ENCODE measurements around the gene CAPRIN1. TPM values are rescaled to one million over a fixed set of nuclear protein-coding genes. Genes with fewer than 3 reads are reported as not detected.
"Not testable (repeated sequence)": the region's sequence is repeated elsewhere in the genome, so short reads cannot be mapped to it uniquely, and the experiment has no call there.

Gene CAPRIN1
- total RNA-seq, 3 donors from 2014 or later = 148 to 198 (median 167) TPM

DNA sequence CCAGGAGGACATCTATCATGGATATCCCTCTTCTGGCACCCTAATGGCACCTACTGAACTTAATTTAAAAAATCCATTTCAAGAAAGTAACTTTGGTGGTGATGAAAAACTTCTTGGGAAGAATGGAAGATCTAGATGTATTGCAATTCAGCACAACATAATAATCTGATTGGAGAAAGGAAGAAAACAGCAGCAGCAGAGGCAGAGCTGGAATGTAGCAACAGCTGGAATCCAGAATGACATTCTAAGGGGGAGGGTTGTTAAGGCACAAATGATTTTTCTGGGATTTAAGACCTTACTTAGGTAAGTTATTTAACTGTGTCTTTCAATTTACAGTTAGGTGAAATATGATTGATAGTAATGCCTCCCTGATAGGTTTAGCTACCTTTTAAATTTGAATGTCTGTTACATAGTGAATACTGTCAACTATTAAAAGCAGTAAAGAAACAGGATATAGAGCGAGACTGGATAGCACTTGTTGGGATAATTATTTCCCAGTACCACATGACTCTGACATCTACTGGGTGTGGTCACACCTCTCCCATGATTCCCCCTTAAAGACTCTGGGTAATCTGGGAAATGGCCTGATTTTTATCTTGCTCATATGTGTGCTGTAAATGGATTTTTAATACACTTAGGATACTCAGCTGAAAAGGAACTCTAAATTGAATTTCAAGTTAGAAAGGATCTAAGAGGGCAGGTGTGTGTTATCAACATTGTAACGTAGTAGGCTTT lies 11.7 kb downstream of the CAPRIN1 start:
- peaks cover 0 to 5% of the 10 kb centered on the region in 2 donors for H3K4me1 ChIP-seq
- intact Hi-C loops (cut with DNase I; ENCODE audit: low total_unique reads) = no loop called here
- no peaks in the 10 kb centered on the region for H3K36me3 ChIP-seq
- no peaks in the 10 kb centered on the region for H3K27me3 ChIP-seq
- no peaks in the 10 kb centered on the region for H3K9me3 ChIP-seq
- no peak for DNase-seq (ENCODE audit: low spot score in 2 of 2)
- no peak overlapping the region for H3K4me3 ChIP-seq
- TF ChIP-seq POLR2A (IDR thresholded peaks at IDR 0.05) (no peak), POLR2AphosphoS5 (IDR thresholded peaks at IDR 0.05) (no peak)
- TF ChIP-seq, protein P1, sequence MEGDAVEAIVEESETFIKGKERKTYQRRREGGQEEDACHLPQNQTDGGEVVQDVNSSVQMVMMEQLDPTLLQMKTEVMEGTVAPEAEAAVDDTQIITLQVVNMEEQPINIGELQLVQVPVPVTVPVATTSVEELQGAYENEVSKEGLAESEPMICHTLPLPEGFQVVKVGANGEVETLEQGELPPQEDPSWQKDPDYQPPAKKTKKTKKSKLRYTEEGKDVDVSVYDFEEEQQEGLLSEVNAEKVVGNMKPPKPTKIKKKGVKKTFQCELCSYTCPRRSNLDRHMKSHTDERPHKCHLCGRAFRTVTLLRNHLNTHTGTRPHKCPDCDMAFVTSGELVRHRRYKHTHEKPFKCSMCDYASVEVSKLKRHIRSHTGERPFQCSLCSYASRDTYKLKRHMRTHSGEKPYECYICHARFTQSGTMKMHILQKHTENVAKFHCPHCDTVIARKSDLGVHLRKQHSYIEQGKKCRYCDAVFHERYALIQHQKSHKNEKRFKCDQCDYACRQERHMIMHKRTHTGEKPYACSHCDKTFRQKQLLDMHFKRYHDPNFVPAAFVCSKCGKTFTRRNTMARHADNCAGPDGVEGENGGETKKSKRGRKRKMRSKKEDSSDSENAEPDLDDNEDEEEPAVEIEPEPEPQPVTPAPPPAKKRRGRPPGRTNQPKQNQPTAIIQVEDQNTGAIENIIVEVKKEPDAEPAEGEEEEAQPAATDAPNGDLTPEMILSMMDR (IDR thresholded peaks at IDR 0.05) = no peak
- no peak overlapping the region for H3K27ac ChIP-seq

DNA sequence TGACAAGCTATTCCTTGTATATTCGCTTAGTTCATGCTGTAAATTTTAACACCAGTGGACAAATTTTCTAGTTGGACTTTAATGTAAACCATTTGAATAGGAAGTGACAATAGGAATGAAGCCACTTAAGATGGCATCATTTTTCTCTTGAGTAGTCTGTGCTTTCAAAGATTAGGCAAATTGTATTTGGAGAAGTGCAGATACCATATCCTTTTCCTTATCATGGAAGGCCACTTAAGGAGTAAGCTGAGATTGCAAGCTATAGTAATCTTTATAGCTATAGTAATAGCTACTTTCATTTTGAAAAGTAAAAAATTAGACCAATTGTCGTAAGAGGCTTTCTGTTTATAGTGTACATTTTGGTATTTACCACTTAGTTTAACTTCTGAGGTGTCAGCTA lies 12.8 kb downstream of the CAPRIN1 start:
- no peaks in the 10 kb centered on the region for H3K36me3 ChIP-seq
- intact Hi-C loops (cut with DNase I; ENCODE audit: low total_unique reads) = no loop called here
- no peak for TF ChIP-seq POLR2AphosphoS5 (IDR thresholded peaks at IDR 0.05)
- TF ChIP-seq, protein P1 (IDR thresholded peaks at IDR 0.05) = no peak
- no peak for TF ChIP-seq POLR2A (IDR thresholded peaks at IDR 0.05)

DNA sequence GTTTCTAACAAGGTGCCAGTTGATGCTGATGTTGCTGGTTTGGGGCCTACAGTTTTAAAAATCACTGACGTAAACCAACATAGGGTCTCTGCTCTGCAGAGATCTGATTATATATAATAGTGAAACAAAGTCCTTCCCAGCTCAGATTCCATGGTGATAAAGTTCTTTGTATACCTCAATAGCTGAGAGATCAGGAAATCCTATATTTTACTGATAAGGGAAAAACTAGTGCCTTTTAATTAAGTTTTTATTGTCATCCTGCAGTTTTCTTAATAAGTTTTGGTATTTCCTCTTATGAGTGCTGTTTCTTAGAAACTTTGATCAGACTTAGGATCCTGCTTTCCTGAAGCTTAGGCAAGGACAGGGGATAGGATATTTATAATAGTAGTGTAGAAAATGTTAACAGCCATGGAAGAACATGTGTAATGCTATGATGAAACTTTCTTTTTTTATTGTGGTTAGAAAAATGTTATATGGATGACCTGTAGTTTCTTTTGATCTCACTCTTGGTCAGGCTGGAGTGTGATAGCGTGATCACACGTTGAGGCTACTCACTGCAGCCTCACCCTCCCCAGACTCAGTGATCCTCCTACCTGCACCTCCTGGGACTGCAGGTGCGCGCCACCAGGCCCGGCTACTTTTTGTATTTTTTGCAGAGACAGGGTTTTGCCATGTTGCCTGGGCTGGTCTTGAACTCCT lies 14.1 kb downstream of the CAPRIN1 start:
- TF ChIP-seq POLR2A (IDR thresholded peaks at IDR 0.05) (no peak), POLR2AphosphoS5 (IDR thresholded peaks at IDR 0.05) (no peak)
- TF ChIP-seq, protein P1 (IDR thresholded peaks at IDR 0.05) = no peak
- Histone ChIP-seq H3K36me3 (no peaks in the 10 kb centered on the region), H3K27me3 (no peaks in the 10 kb centered on the region), H3K4me1 (peaks cover 0 to 5% of the 10 kb centered on the region in 2 donors), H3K27ac (no peak overlapping the region), H3K9me3 (no peaks in the 10 kb centered on the region), H3K4me3 (no peak overlapping the region)
- no peak for DNase-seq (ENCODE audit: low spot score in 2 of 2)
- intact Hi-C loops (cut with DNase I; ENCODE audit: low total_unique reads) = no loop called here

More for the DNA sequence above, 12.8 kb downstream of the CAPRIN1 start:
- Histone ChIP-seq H3K9me3 (no peaks in the 10 kb centered on the region), H3K4me3 (no peak overlapping the region), H3K27me3 (no peaks in the 10 kb centered on the region), H3K4me1 (peaks cover 0 to 5% of the 10 kb centered on the region in 2 donors), H3K27ac (no peak overlapping the region)
- DNase-seq (ENCODE audit: low spot score in 2 of 2) = no peak

DNA sequence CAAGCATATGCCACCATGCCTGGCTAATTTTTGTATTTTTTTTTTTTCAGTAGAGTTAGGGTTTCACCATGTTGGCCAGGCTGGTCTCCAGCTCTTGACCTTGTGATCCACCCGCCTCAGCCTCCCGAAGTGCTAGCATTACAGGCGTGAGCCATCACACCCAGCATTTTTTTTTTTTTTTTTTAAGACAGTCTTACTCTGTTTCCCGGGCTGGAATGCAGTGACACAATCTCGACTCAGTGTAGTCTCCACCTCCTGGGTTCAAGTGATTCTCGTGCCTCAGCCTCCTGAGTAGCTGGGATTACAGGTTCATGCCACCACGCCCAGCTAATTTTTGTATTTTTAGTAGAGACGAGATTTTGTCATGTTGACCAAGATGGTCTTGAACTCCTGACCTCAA lies 15.2 kb downstream of the CAPRIN1 start:
- H3K4me3 ChIP-seq; H3K36me3 ChIP-seq; H3K9me3 ChIP-seq; intact Hi-C loops (cut with DNase I; ENCODE audit: low total_unique reads); H3K4me1 ChIP-seq; H3K27ac ChIP-seq; DNase-seq (ENCODE audit: low spot score in 2 of 2); H3K27me3 ChIP-seq: not testable (repeated sequence)

DNA sequence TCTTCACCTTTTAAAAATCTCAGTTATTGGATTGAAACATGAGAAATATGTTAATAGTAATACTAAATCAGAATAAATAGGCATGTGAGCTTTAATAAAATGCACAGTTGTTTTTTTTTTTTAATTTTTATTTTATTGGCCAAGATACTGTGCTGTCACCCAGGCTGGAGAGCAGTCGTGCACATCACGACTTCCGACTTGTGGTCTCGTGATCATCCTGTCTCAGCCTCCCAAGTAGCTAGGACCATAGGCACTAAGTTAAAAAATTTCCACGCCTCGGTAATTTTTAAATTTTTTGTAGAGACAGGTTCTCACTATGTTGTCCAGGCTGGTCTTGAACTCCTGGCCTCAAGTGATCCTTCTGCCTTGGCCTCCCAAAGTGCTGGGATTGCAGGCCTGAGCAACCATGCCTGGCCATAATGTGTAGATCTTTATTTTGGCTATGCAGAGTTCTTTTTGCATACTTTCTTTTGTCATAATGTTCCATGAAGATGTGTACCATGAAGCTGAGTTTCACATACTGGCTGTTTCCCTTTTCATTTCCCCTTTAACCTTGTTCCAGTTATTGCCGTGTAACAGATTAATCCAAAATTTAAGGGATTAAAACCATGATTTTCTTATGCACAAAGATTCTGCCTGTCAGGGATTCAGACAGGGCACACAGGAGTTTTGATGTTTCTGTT lies 16.0 kb downstream of the CAPRIN1 start:
- TF ChIP-seq, protein P1 (IDR thresholded peaks at IDR 0.05) = no peak
- Histone ChIP-seq H3K36me3 (no peaks in the 10 kb centered on the region), H3K27me3 (no peaks in the 10 kb centered on the region), H3K4me3 (no peak overlapping the region), H3K4me1 (peaks cover 0 to 5% of the 10 kb centered on the region in 2 donors), H3K9me3 (no peaks in the 10 kb centered on the region), H3K27ac (no peak overlapping the region)
- DNase-seq (ENCODE audit: low spot score in 2 of 2) = no peak
- intact Hi-C loops (cut with DNase I; ENCODE audit: low total_unique reads) = no loop called here
